HCT116 (cell line): Measurements from ENCODE around the gene RNF148. TPM values are rescaled to one million over a fixed set of nuclear protein-coding genes. Genes with fewer than 3 reads are reported as not detected.

Source experiments
- ATAC-seq: fragments of 200-7000 bp; cut with Tn5 transposase; 2 replicates; pipeline ENCODE4 v1.9.1; 2020; ENCODE audit warnings: mild to moderate bottlenecking, moderate library complexity
- BruUV-seq: library from RNA; stranded (reverse); fragments of 400-500 nt; replicated peaks from 2 replicates; lab custom pipeline; 2021; lab: Mats Ljungman, UMichigan
- CTCF ChIA-PET: fragments of 300-600 bp; sonication (Branson Sonifier 250); formaldehyde crosslinking; loops from one replicate; lab custom pipeline; 2021; ENCODE audit warnings: antibody characterized with exemption; lab: Charles Lee
- POLR2A ChIA-PET: fragments of 300-600, 350-600 bp; sonication (Branson Sonifier 250); formaldehyde crosslinking; loops from one replicate; lab custom pipeline; 2021; ENCODE audit warnings: antibody characterized with exemption; lab: Charles Lee
- RAD21 ChIA-PET, 2 experiments: fragments of 300-600 bp; sonication (Branson Sonifier 250); formaldehyde crosslinking; loops; one replicate each; lab custom pipeline; 2023; ENCODE audit warnings: low total read pairs in 2 of 2; ENCODE audit not compliant: uncharacterized antibody in 2 of 2, unreplicated experiment in 2 of 2, low non-redundant PET in 1 of 2; lab: Charles Lee
- DNase-seq: peaks from one replicate; pipeline ENCODE4 v3.0.0-alpha.2; 2010; ENCODE audit warnings: low read depth, low spot score
- H2AFZ ChIP-seq: fragments of 200-600 bp; shearing (Covaris generic), sonication (generic); 2 replicates; pipeline ENCODE4 v1.6.1; 2017; ENCODE audit warnings: low read depth, mixed run types, mixed read lengths, antibody characterized with exemption, low read length; ENCODE audit not compliant: poor library complexity, severe bottlenecking
- H3K27ac ChIP-seq: 2 replicates; pipeline ENCODE4 v1.5.1; 2012; ENCODE audit warnings: low read depth, low read length
- H3K27me3 ChIP-seq: fragments of 200-600 bp; sonication (generic); 2 replicates; pipeline ENCODE4 v1.6.1; 2016; ENCODE audit warnings: mixed run types, low read length, mixed read lengths; ENCODE audit not compliant: insufficient read depth
- H3K36me3 ChIP-seq, 2 experiments: fragments of 200-500 bp in 1 of 2; fragments of 200-600 bp in 1 of 2; sonication (Bioruptor generic) in 1 of 2; sonication (generic) in 1 of 2; 2 replicates each; pipeline versions ENCODE4 v1.5.1 to v1.6.1; 2014 to 2016; ENCODE audit warnings: low read length in 2 of 2, inconsistent platforms in 1 of 2, mixed read lengths in 1 of 2, mixed run types in 1 of 2; ENCODE audit not compliant: insufficient read depth in 2 of 2, control insufficient read depth in 1 of 2
- H3K4me1 ChIP-seq, 2 experiments: fragments of 200-600 bp in 1 of 2; sonication (generic) in 1 of 2; 2 replicates each; pipeline versions ENCODE4 v1.5.1 to v1.6.1; 2012 to 2017; ENCODE audit warnings: low read length in 2 of 2, inconsistent platforms in 1 of 2, mild to moderate bottlenecking in 1 of 2, mixed read lengths in 1 of 2, mixed run types in 1 of 2, moderate library complexity in 1 of 2; ENCODE audit not compliant: insufficient read depth in 2 of 2, control insufficient read depth in 1 of 2
- H3K4me2 ChIP-seq: fragments of 200-600 bp; sonication (generic); 2 replicates; pipeline ENCODE4 v1.6.1; 2017; ENCODE audit warnings: mixed run types, low read length, mixed read lengths
- H3K4me3 ChIP-seq, 2 experiments: fragments of 200-600 bp in 1 of 2; sonication (generic) in 1 of 2; replicated peaks in 1 of 2; 2 replicates each; pipeline ENCODE4 v1.5.1; 2011 to 2016; ENCODE audit warnings: low read length in 2 of 2, control low read depth in 1 of 2, low read depth in 1 of 2, mild to moderate bottlenecking in 1 of 2, mixed read lengths in 1 of 2, mixed run types in 1 of 2
- H3K79me2 ChIP-seq: fragments of 200-600 bp; sonication (generic); 2 replicates; pipeline ENCODE4 v1.6.1; 2017; ENCODE audit warnings: mild to moderate bottlenecking, mixed run types, low read length, moderate library complexity, mixed read lengths; ENCODE audit not compliant: insufficient read depth
- H3K9ac ChIP-seq: fragments of 200-600 bp; sonication (generic); 2 replicates; pipeline ENCODE4 v1.6.1; 2016; ENCODE audit warnings: low read length, mixed read lengths
- H3K9me2 ChIP-seq: fragments of 200-600 bp; sonication (generic), shearing (Covaris generic); 2 replicates; pipeline ENCODE4 v1.6.1; 2017; ENCODE audit warnings: mixed run types, mild to moderate bottlenecking, moderate library complexity; ENCODE audit not compliant: insufficient read depth
- H3K9me3 ChIP-seq, 2 experiments: fragments of 200-500 bp in 1 of 2; fragments of 200-600 bp in 1 of 2; sonication (Bioruptor generic) in 1 of 2; sonication (generic) in 1 of 2; 2 replicates each; pipeline ENCODE4 v1.6.1; 2014 to 2017; ENCODE audit warnings: low read length in 2 of 2, mixed read lengths in 2 of 2, inconsistent platforms in 1 of 2, low read depth in 1 of 2, mild to moderate bottlenecking in 1 of 2, mixed run types in 1 of 2, moderate library complexity in 1 of 2; ENCODE audit not compliant: control insufficient read depth in 1 of 2, insufficient read depth in 1 of 2
- H4K20me1 ChIP-seq: fragments of 200-600 bp; sonication (generic), shearing (Covaris generic); 2 replicates; pipeline ENCODE4 v1.6.1; 2017; ENCODE audit warnings: mixed run types, mild to moderate bottlenecking, moderate library complexity; ENCODE audit not compliant: insufficient read depth
- ATF3 ChIP-seq: IDR thresholded peaks from 2 replicates; pipeline ENCODE4 v1.6.1; 2012
- CBX3 ChIP-seq: IDR thresholded peaks from 2 replicates; pipeline ENCODE4 v1.6.1; 2012; ENCODE audit warnings: low read depth
- CTCF ChIP-seq, 3 experiments: fragments of 200-600 bp in 1 of 3; sonication (generic) in 1 of 3; IDR thresholded peaks in 2 of 3; conservative IDR thresholded peaks in 1 of 3; 2 replicates each; pipeline ENCODE4 v1.5.1; 2012 to 2017; ENCODE audit warnings: low read depth in 2 of 3, low read length in 2 of 3, antibody characterized with exemption in 1 of 3, borderline replicate concordance in 1 of 3, control low read depth in 1 of 3, mild to moderate bottlenecking in 1 of 3, mixed read lengths in 1 of 3, mixed run types in 1 of 3, moderate library complexity in 1 of 3; ENCODE audit not compliant: insufficient read depth in 1 of 3
- EZH2 ChIP-seq: fragments of 200-600 bp; sonication (generic); IDR thresholded peaks from 2 replicates; pipeline ENCODE4 v1.6.1; 2017; ENCODE audit warnings: antibody characterized with exemption, mixed run types
- EZH2phosphoT487 ChIP-seq: fragments of 200-600 bp; IDR thresholded peaks from 2 replicates; pipeline ENCODE4 v1.6.1; 2018; ENCODE audit warnings: antibody characterized with exemption, borderline replicate concordance
- JUND ChIP-seq: IDR thresholded peaks from 2 replicates; pipeline ENCODE4 v1.6.1; 2012
- MAX ChIP-seq: IDR thresholded peaks from 2 replicates; pipeline ENCODE4 v1.6.1; 2012
- POLR2A ChIP-seq: IDR thresholded peaks from 2 replicates; pipeline ENCODE4 v1.7.0; 2011; ENCODE audit warnings: borderline replicate concordance; ENCODE audit not compliant: insufficient read depth, insufficient read length; ENCODE audit errors: extremely low read depth
- RAD21 ChIP-seq: IDR thresholded peaks from 2 replicates; pipeline ENCODE4 v1.6.1; 2012; ENCODE audit warnings: low read depth, mild to moderate bottlenecking
- REST ChIP-seq: IDR thresholded peaks from 2 replicates; pipeline ENCODE4 v1.6.1; 2012; ENCODE audit warnings: low read depth
- SIN3A ChIP-seq: IDR thresholded peaks from 2 replicates; pipeline ENCODE4 v1.6.1; 2012; ENCODE audit warnings: low read depth
- SP1 ChIP-seq: IDR thresholded peaks from 2 replicates; pipeline ENCODE4 v1.6.1; 2012; ENCODE audit warnings: low read depth
- TCF7L2 ChIP-seq: IDR thresholded peaks from 2 replicates; pipeline ENCODE4 v1.7.0; 2011; ENCODE audit warnings: borderline replicate concordance, inconsistent platforms; ENCODE audit not compliant: insufficient read depth, insufficient read length; ENCODE audit errors: extremely low read depth
- YY1 ChIP-seq: IDR thresholded peaks from 2 replicates; pipeline ENCODE4 v1.6.1; 2011; ENCODE audit warnings: low read length, low read depth, moderate library complexity, mild to moderate bottlenecking; ENCODE audit not compliant: insufficient replicate concordance; ENCODE audit errors: extremely low read depth
- ZBTB33 ChIP-seq: IDR thresholded peaks from 2 replicates; pipeline ENCODE4 v1.6.1; 2011; ENCODE audit warnings: mild to moderate bottlenecking, low read length, moderate library complexity; ENCODE audit not compliant: insufficient replicate concordance; ENCODE audit errors: extremely low read depth
- intact Hi-C: fragments of 100-400 bp; cut with micrococcal nuclease; formaldehyde crosslinking; loops from 2 replicates; pipeline ENCODE4 v1.10.0; 2022
- total RNA-seq: library from RNA; stranded (reverse); gene quantifications from one replicate; pipeline ENCODE4 v1.2.1, GENCODE V29; 2021; ENCODE audit not compliant: unreplicated experiment

The RNF148 gene
- total RNA-seq, 1 experiment from 2014 or later, result 0.22 TPM

- no peaks in the 10 kb centered on the region for H3K9me3 ChIP-seq
- H2AFZ ChIP-seq, result no peak overlapping the region
- no peak overlapping the region for H3K4me3 ChIP-seq
- no peaks in the 10 kb centered on the region for H3K79me2 ChIP-seq
- no peaks in the 10 kb centered on the region for H4K20me1 ChIP-seq
- intact Hi-C loops, result no loop called here
- TF ChIP-seq CBX3 (no peak), JUND (no peak), YY1 (no peak), CTCF (IDR thresholded peaks at IDR 0.05 in 2 of 3, conservative IDR thresholded peaks at IDR 0.05 in 1 of 3; ENCODE audit: borderline replicate concordance in 1 of 3, insufficient read depth in 1 of 3, low read depth in 2 of 3, low read length in 2 of 3) (no peak), ATF3 (no peak), MAX (no peak), EZH2phosphoT487 (no peak), ZBTB33 (no peak), REST (no peak), SIN3A (no peak), RAD21 (no peak), TCF7L2 (no peak), SP1 (no peak), EZH2 (no peak), POLR2A (no peak)
- TF ChIP-seq, all 23 proteins: peak for 0
- RAD21 ChIA-PET, result no interaction called here
- CTCF ChIA-PET, result no interaction called here
- Histone ChIP-seq H3K4me1 (no peaks in the 10 kb centered on the region), H3K9me2 (no peaks in the 10 kb centered on the region), H3K4me2 (no peak overlapping the region), H3K27me3 (no peaks in the 10 kb centered on the region), H3K9ac (no peak overlapping the region), H3K36me3 (no peaks in the 10 kb centered on the region), H3K27ac (no peak overlapping the region)
- ATAC-seq (no peak), DNase-seq (no peak)
- POLR2A ChIA-PET, result no interaction called here
- BruUV-seq, result no TSS peak
Observed at GRCh38 chr7:122743211-122743610, 40.5 kb upstream of the RNF148 start.
